ENCODE results near the gene SMOC2. TPM values are rescaled to one million over a fixed set of nuclear protein-coding genes. Genes with fewer than 3 reads are reported as not detected.

Gene SMOC2
- total and polyA plus RNA-seq, 7 donors: 12.3 to 90.3 (median 22.8) TPM

DNA sequence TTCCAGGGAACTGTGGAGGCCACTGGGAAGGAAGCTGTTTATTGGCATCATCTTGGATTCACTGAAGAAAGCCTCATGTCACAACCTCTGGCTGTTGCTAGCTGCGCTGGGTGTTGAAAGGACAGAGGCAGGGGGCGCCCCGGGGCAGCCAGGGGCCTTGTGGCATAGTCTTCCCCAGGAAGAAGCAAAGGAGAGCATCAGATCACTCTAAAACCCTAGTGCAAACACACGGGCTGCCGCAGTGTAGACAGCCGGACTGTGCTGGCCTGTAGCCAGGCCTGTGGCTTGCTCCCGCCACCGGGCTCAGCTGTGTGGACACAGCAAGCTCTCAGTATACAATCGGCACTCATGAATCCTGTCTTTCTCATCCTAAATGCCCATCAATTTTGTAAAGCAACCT, 23.8 kb upstream of the SMOC2 start:
- peak in 1 of 4 donors; percentile 32 for ATAC-seq
- intact Hi-C loops (cut with DNase I): no loop called here
- H3K4me1 ChIP-seq: no peaks in the 10 kb centered on the region
- H3K4me3 ChIP-seq: no peak overlapping the region
- DNase-seq: peak in 1 of 2 donors; percentile 66
- 25 to 32% (median 26%) methylated on average over 9 of the region's 9 CpGs for WGBS, 3 donors
- TF ChIP-seq, protein P1, sequence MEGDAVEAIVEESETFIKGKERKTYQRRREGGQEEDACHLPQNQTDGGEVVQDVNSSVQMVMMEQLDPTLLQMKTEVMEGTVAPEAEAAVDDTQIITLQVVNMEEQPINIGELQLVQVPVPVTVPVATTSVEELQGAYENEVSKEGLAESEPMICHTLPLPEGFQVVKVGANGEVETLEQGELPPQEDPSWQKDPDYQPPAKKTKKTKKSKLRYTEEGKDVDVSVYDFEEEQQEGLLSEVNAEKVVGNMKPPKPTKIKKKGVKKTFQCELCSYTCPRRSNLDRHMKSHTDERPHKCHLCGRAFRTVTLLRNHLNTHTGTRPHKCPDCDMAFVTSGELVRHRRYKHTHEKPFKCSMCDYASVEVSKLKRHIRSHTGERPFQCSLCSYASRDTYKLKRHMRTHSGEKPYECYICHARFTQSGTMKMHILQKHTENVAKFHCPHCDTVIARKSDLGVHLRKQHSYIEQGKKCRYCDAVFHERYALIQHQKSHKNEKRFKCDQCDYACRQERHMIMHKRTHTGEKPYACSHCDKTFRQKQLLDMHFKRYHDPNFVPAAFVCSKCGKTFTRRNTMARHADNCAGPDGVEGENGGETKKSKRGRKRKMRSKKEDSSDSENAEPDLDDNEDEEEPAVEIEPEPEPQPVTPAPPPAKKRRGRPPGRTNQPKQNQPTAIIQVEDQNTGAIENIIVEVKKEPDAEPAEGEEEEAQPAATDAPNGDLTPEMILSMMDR (IDR thresholded peaks at IDR 0.05): no peak
- no peak overlapping the region for H3K27ac ChIP-seq
- H3K36me3 ChIP-seq (ENCODE audit: insufficient read depth in 1 of 2, low read depth in 1 of 2): no peaks in the 10 kb centered on the region
- peaks cover 0 to 24% (median 12%) of the 10 kb centered on the region in 3 donors for H3K27me3 ChIP-seq (ENCODE audit: insufficient read depth in 3 of 3, low read length in 2 of 3)
- no peaks in the 10 kb centered on the region for H3K9me3 ChIP-seq

DNA sequence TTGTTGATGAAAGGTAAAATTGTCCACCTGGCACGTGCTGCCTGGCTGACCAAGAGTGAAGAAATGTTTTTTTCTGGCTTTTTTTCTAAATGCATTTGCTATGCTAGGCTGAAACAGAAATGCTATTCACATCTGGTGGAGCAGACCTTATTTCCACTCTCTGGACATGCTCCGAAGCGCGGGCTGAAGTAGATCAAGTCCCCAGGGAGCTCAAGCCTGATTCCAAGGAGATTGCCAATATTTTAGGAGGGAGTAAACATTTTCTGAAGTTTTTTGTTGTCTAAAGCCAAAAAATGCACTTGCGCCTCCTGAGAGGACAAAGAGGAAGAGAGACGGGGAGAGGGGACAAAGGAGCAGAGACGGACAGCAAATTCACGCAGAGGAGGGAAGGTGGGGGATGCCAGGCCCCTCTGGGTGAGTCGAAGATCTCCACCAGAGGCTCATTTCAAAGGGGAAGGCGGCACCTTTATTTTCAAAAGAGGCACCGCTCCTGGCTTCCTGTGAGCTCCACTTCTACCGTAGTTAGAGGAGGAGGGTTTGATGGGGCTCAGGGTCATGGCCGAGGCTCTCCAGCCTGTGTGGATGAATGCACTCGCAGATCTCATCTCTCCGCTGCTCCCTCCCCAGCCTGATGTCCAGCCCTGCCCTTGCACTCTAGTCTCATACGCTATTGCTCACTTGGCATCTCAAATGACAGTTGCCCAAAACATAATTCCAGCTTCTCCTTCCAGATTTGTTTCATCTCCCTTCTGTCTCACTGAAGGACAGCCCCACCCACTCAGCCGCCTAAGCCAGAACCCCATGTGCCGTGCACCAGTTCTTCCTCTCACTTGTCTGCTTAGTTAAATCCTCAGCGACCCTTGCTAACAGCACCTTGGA, 23.1 kb upstream of the SMOC2 start:
- WGBS, 3 donors: 17 to 23% (median 17%) methylated on average over 19 of the region's 19 CpGs
- Histone ChIP-seq H3K4me3 (no peak overlapping the region), H3K36me3 (ENCODE audit: insufficient read depth in 1 of 2, low read depth in 1 of 2) (no peaks in the 10 kb centered on the region), H3K27me3 (ENCODE audit: insufficient read depth in 3 of 3, low read length in 2 of 3) (peaks cover 0 to 24% (median 12%) of the 10 kb centered on the region in 3 donors), H3K9me3 (no peaks in the 10 kb centered on the region), H3K4me1 (no peaks in the 10 kb centered on the region), H3K27ac (no peak overlapping the region)
- intact Hi-C loops (cut with DNase I): no loop called here
- DNase-seq: peak; percentile 58 to 73
- ATAC-seq: peak; percentile 23 to 62 (median 54)
- TF ChIP-seq, protein P1 (IDR thresholded peaks at IDR 0.05): no peak

DNA sequence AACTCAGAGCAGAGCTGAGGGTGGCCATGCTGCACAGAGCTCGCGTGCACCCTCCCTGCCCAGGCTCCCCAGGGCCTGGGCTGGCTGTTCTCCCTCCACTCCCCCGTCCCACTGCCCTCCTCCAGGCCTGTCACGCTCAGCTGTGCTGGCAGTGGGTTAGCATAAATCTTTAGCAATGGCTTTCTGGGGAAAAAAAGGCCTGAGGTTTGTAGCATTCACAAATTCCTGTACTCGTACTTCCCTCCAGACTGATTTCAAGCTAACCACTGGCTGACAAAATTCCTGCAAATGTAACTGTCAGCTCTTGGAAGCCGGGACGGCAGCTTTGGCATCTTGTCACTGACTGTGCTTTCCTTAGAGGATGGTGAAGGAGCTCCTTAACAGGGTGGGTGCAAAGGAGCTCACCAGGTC, 22.3 kb upstream of the SMOC2 start:
- Histone ChIP-seq H3K9me3 (no peaks in the 10 kb centered on the region), H3K36me3 (ENCODE audit: insufficient read depth in 1 of 2, low read depth in 1 of 2) (no peaks in the 10 kb centered on the region), H3K27me3 (ENCODE audit: insufficient read depth in 3 of 3, low read length in 2 of 3) (peaks cover 0 to 24% (median 12%) of the 10 kb centered on the region in 3 donors), H3K4me3 (no peak overlapping the region), H3K27ac (no peak overlapping the region), H3K4me1 (no peaks in the 10 kb centered on the region)
- 36 to 53% (median 48%) methylated on average over 7 of the region's 7 CpGs for WGBS, 3 donors
- DNase-seq (no peak), ATAC-seq (peak in 3 of 4 donors; percentile 24 to 42 (median 41))
- intact Hi-C loops (cut with DNase I): no loop called here
- TF ChIP-seq, protein P1 (IDR thresholded peaks at IDR 0.05): no peak

DNA sequence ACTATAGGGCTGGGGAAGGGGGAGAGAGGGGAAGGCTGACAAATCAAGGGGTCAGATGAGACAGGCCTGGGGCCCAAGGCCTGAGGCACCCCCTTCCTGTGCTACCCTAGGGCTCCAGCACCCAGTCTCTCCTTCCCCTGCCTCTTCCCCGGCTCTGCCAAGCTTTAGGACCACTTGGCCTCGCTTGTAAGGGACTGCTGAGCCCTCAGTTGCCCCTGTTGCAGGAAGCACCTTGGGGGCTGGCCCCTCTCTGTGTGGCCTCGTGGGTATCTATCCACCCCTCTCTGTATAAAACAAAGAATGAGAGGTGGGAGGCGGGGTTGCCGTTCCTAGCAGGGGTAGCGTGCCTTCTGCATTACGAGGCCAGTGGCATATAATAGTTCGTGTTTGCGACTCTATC, 21.4 kb upstream of the SMOC2 start:
- DNase-seq: no peak
- H3K9me3 ChIP-seq: no peaks in the 10 kb centered on the region
- TF ChIP-seq, protein P1 (IDR thresholded peaks at IDR 0.05): no peak
- H3K4me3 ChIP-seq: no peak overlapping the region
- intact Hi-C loops (cut with DNase I): no loop called here
- WGBS, 3 donors: 91 to 96% (median 93%) methylated on average over 9 of the region's 9 CpGs
- H3K27ac ChIP-seq: no peak overlapping the region
- no peak for ATAC-seq
- peaks cover 0 to 31% (median 8%) of the 10 kb centered on the region in 3 donors for H3K27me3 ChIP-seq (ENCODE audit: insufficient read depth in 3 of 3, low read length in 2 of 3)
- no peaks in the 10 kb centered on the region for H3K36me3 ChIP-seq (ENCODE audit: insufficient read depth in 1 of 2, low read depth in 1 of 2)
- H3K4me1 ChIP-seq: no peaks in the 10 kb centered on the region

All from psoas muscle (tissue), 8 donors.